H54 (cell line): ENCODE results near the gene ZCCHC14.

ENCODE experiments used
- DNase-seq: peaks from one replicate; pipeline ENCODE4 v3.0.0; 2011; ENCODE audit warnings: low spot score, mixed read lengths; ENCODE audit not compliant: insufficient read length
- FAIRE-seq: peaks from 3 replicates; lab custom pipeline; 2011; peaks lifted over from hg19 to GRCh38; lab: Jason Lieb, UNC
- POLR2A ChIP-seq: IDR thresholded peaks from 2 replicates; pipeline ENCODE4 v1.6.1; 2011; ENCODE audit warnings: low read depth, mild to moderate bottlenecking, low read length

The ZCCHC14 gene

DNA sequence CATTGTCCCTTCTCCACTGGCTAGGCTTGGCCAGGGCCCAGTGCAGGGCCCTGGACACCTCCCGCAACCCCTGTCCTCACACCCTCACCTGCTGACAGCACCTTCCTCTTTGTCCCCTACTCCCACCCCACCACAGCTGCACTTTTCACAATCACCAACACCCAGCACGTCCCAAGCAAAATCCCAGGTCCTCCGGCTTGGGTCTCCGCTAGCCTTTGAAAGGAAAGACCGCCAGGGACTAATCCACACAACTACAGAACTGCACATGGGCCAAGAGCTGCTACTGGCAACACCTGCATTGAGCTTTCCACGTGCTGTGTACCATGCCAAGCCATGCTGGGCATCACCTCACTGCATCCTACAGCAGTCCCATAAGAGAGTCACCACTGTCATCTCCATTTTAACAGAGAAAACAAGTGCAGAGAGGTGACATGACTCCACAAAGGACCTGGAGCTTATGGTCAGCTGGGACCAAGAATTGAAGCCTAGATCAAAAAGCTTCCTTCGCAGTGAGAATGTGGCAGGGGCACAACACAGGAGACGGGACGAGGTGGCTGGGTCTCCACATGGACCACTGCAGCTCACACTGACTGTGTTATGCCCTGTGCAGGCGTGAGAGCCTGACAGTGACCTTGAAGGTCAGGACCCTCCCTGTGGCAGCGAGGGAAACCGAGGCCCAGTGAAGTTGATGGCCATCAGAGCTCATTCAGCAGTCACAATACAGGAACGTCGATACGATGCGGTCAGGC is 131.8 kb downstream of the ZCCHC14 start:
- no peak for TF ChIP-seq POLR2A
- no peak for FAIRE-seq
- DNase-seq = no peak

DNA sequence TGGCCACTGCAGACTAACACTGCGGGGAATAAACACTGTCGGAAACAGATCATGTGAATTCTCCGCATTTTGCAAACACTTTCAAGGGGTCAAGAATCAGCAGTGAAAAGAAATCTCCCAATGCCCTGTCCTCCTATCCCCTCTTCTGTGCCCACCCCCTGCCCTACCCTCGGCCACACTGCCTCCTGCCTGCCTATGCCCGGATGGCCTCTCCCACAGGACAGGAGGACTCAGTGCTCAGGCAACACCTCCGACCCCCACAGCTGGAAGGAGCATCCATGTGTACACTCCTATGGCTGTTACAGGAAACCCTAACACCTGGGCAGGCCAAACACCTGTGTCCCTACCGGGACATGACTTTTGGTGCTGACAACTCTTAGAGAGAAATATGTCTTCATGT is 133.7 kb downstream of the ZCCHC14 start:
- FAIRE-seq = no peak
- TF ChIP-seq POLR2A = no peak

DNA sequence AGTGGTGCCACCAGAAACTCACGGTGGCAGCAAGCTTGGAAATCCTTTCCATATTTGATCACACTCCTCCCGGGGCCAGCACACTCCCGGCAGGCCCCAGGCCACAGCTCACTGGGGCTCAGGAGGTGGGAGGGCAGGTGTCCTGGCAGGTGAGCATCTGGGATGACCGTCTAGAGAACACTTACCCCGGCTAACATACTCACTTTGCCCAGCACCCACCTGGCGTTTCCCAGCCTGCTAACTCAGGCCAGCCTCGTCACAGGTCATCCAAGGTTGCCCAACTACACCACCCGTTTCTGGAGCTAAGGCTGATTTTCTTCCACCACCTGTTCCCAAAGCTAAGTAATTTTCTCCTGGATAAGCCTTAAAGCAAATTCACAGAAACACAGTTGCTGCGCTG is 134.1 kb downstream of the ZCCHC14 start:
- DNase-seq (no peak), FAIRE-seq (no peak)
- TF ChIP-seq POLR2A = no peak

More for the DNA sequence above, 133.7 kb downstream of the ZCCHC14 start:
- DNase-seq = no peak

DNA sequence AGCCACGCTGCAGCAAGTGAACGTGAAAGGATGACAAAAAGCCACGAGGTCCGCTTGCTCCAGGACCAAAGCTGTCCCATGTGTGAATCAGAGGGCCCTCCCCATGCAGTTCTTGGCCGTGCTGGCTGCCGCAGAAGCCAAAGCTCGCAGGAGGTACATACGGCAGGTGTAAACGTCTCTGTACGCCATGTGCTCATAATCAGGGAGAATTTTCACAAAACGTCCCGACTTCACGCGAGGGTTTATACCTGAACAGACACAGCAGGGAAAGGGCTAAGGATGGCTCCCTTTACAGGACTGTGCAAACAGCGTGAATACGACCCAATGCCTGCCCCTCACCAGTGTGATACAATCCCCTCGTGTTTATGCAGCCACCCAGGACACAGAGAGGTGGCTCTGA is 134.6 kb downstream of the ZCCHC14 start:
- no peak for DNase-seq
- TF ChIP-seq POLR2A = no peak
- no peak for FAIRE-seq

DNA sequence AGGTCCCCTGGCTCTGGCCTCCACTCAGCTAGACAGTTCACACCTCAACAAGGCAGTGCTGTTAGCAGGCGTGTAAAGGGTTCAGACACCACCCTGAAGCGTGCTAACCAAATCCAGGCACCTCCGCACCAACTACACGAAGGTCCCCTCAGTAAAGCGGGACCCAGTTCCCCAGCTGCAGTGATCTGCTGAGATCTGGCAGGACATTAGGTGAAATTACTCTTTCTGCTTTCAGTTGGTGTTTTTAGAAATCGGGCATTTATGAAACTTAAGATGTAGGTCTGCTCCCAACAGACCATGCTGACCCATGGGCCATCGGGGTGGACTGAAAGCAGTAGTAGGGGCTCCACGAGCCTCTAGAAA is 136.4 kb downstream of the ZCCHC14 start:
- FAIRE-seq = no peak
- DNase-seq = no peak
- TF ChIP-seq POLR2A = no peak
